ENCODE results near the gene PC.

PC gene

DNA sequence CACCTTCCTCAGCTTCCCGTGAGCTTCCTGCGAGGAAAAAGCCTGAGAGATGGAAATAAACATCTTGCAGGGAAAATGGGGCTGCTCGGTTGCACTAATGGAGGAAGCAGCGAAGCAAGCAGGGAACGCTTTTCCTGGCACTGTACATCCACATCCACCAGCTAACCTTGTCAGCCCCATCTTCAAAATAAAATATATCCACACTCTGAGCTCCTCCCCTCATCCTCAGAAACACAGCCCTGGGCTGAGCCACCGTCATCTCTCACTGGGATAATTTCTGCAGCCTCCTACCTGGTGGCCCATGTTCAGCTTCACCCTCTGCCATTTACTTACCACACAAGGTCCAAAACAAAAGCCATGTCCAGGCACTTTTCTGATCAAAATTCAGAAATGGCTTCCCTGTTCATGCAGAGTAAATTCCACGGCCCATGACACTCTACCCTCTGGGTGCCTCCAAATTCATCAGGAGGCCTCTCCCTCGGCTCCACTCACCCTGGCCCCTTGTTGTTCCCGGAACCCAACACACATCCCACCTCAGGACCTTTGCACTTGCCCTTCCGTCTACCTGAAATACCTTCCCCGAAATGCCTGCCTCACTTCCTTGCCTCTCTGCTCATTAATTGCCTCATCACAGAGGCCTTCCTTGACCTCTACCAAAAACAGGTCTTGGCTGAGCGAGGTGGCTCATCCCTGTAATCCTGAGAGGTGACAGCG is 29.9 kb upstream of the PC start:
- TF ChIP-seq SUZ12 (IDR thresholded peaks at IDR 0.05; ENCODE audit: extremely low read depth, insufficient read depth, insufficient read length) (no peak), ZNF274 (IDR thresholded peaks at IDR 0.05; ENCODE audit: low read depth, low read length) (no peak), YY1 (IDR thresholded peaks at IDR 0.05; ENCODE audit: insufficient read depth, insufficient read length) (no peak)
- H3K27me3 ChIP-seq (ENCODE audit: insufficient read depth, insufficient read length): no peaks in the 10 kb centered on the region
- no peak for DNase-seq (ENCODE audit: low read depth, low spot score)
- H3K9me3 ChIP-seq (ENCODE audit: insufficient read depth, low read length): no peaks in the 10 kb centered on the region
- no peak overlapping the region for H3K4me3 ChIP-seq (ENCODE audit: insufficient read length, low read depth)
- no peak overlapping the region for H3K9ac ChIP-seq (ENCODE audit: insufficient read length, low read depth)
- H3K36me3 ChIP-seq (ENCODE audit: insufficient read depth, insufficient read length, low read length): no peaks in the 10 kb centered on the region
- H3K4me1 ChIP-seq (ENCODE audit: insufficient read depth, insufficient read length): peaks cover 26% of the 10 kb centered on the region

DNA sequence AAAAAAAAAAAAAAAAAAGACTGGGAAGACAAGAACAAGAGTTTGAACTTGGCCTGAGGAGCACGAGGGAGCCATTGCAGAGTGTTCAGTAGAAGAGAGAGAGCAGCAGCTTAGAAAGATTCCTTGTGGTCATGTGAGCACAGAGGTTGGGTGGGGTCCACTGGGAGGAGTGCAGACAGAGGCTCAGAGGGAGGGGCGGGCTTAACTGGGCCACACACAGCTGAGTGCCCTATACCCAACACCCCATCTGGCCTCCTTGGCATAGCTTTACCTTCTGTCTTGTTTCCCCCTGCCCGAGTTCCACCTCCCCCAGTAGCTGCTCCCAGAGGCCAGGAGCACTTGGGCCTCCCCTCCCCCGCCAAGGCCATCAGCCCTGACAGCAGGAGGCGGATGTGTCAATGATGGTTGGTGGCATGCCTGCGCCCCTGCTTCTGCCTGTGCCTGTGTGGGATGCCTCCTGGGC is 29.0 kb upstream of the PC start:
- Histone ChIP-seq H3K4me1 (ENCODE audit: insufficient read depth, insufficient read length) (peaks cover 26% of the 10 kb centered on the region), H3K4me3 (ENCODE audit: insufficient read length, low read depth) (no peak overlapping the region), H3K9ac (ENCODE audit: insufficient read length, low read depth) (no peak overlapping the region), H3K9me3 (ENCODE audit: insufficient read depth, low read length) (no peaks in the 10 kb centered on the region), H3K36me3 (ENCODE audit: insufficient read depth, insufficient read length, low read length) (no peaks in the 10 kb centered on the region), H3K27me3 (ENCODE audit: insufficient read depth, insufficient read length) (no peaks in the 10 kb centered on the region)
- no peak for TF ChIP-seq SUZ12 (IDR thresholded peaks at IDR 0.05; ENCODE audit: extremely low read depth, insufficient read depth, insufficient read length)
- no peak for TF ChIP-seq ZNF274 (IDR thresholded peaks at IDR 0.05; ENCODE audit: low read depth, low read length)
- no peak for TF ChIP-seq YY1 (IDR thresholded peaks at IDR 0.05; ENCODE audit: insufficient read depth, insufficient read length)
- peak; percentile 63 for DNase-seq (ENCODE audit: low read depth, low spot score)

DNA sequence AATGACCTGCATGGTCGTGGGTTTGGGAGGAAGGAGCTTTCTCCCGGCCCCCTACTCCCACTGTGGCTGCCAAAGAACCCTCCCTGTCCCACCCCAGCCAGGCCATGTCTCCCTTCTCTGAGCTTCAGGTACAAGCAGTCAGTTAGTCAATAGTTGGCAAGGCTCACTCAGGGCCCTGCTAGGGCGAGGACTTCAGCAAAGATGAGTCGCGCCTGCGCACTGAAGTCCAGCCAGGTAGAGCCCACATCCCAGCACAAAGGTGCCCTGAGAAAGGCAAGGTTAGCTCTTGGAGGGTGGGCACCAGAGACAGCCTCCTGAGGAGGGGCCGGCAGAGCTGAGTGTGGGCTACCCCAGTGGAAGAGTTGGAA is 28.0 kb upstream of the PC start:
- Histone ChIP-seq H3K4me3 (ENCODE audit: insufficient read length, low read depth) (no peak overlapping the region), H3K9me3 (ENCODE audit: insufficient read depth, low read length) (no peaks in the 10 kb centered on the region), H3K27me3 (ENCODE audit: insufficient read depth, insufficient read length) (no peaks in the 10 kb centered on the region), H3K36me3 (ENCODE audit: insufficient read depth, insufficient read length, low read length) (no peaks in the 10 kb centered on the region), H3K4me1 (ENCODE audit: insufficient read depth, insufficient read length) (peaks cover 26% of the 10 kb centered on the region), H3K9ac (ENCODE audit: insufficient read length, low read depth) (no peak overlapping the region)
- no peak for TF ChIP-seq ZNF274 (IDR thresholded peaks at IDR 0.05; ENCODE audit: low read depth, low read length)
- no peak for TF ChIP-seq YY1 (IDR thresholded peaks at IDR 0.05; ENCODE audit: insufficient read depth, insufficient read length)
- no peak for TF ChIP-seq SUZ12 (IDR thresholded peaks at IDR 0.05; ENCODE audit: extremely low read depth, insufficient read depth, insufficient read length)
- no peak for DNase-seq (ENCODE audit: low read depth, low spot score)

DNA sequence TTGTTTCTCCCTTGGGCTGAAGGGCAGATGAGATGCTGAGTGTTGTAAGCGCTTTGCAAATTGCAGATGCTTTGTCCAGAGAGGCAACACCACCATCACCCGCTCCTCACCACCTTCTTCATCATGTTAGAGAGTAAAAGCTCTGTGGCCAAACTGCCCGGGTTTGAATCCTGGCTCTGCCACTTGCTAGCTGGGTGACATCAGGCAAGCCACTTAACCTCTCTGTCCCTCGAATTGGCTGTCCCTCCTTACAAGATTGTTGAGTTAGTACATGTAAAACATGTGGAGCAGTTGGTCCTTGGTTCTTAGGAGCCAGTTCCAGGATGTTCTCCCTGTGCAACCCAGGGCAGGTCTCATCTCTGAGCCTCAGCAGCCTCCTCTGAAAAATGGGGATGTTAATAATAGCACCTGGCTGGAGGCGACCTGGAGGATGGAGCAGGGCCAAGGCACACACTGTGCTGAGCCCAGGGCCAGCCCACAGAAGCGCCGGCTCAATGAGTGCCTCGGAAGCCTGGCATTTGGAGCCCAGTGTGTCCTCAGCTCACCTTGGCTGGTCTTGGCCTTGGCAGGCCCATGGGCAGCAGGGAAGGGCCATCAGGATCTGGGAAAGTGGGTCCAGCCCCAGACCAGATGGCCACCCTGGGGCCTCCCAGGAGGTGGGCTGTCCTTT is 27.5 kb upstream of the PC start:
- no peaks in the 10 kb centered on the region for H3K27me3 ChIP-seq (ENCODE audit: insufficient read depth, insufficient read length)
- H3K36me3 ChIP-seq (ENCODE audit: insufficient read depth, insufficient read length, low read length): no peaks in the 10 kb centered on the region
- H3K9me3 ChIP-seq (ENCODE audit: insufficient read depth, low read length): no peaks in the 10 kb centered on the region
- H3K4me3 ChIP-seq (ENCODE audit: insufficient read length, low read depth): no peak overlapping the region
- DNase-seq (ENCODE audit: low read depth, low spot score): no peak
- no peak for TF ChIP-seq ZNF274 (IDR thresholded peaks at IDR 0.05; ENCODE audit: low read depth, low read length)
- no peak for TF ChIP-seq SUZ12 (IDR thresholded peaks at IDR 0.05; ENCODE audit: extremely low read depth, insufficient read depth, insufficient read length)
- TF ChIP-seq YY1 (IDR thresholded peaks at IDR 0.05; ENCODE audit: insufficient read depth, insufficient read length): no peak
- H3K9ac ChIP-seq (ENCODE audit: insufficient read length, low read depth): no peak overlapping the region
- H3K4me1 ChIP-seq (ENCODE audit: insufficient read depth, insufficient read length): peaks cover 26% of the 10 kb centered on the region

- no peaks in the 10 kb centered on the region for H3K27me3 ChIP-seq (ENCODE audit: insufficient read depth, insufficient read length)
- H3K9me3 ChIP-seq (ENCODE audit: insufficient read depth, low read length): peaks cover 16% of the 10 kb centered on the region
- H3K4me3 ChIP-seq (ENCODE audit: insufficient read length, low read depth): no peak overlapping the region
- peaks cover 26% of the 10 kb centered on the region for H3K4me1 ChIP-seq (ENCODE audit: insufficient read depth, insufficient read length)
- DNase-seq (ENCODE audit: low read depth, low spot score): no peak
- TF ChIP-seq ZNF274 (IDR thresholded peaks at IDR 0.05; ENCODE audit: low read depth, low read length) (no peak), SUZ12 (IDR thresholded peaks at IDR 0.05; ENCODE audit: extremely low read depth, insufficient read depth, insufficient read length) (no peak), YY1 (IDR thresholded peaks at IDR 0.05; ENCODE audit: insufficient read depth, insufficient read length) (no peak)
- no peaks in the 10 kb centered on the region for H3K36me3 ChIP-seq (ENCODE audit: insufficient read depth, insufficient read length, low read length)
- no peak overlapping the region for H3K9ac ChIP-seq (ENCODE audit: insufficient read length, low read depth)
These were observed 25.2 kb upstream of the PC start for GRCh38 chr11:66983275-66983924.

GRCh38 chr11:66981976-66982578 is 23.9 kb upstream of the PC start:
- H3K27me3 ChIP-seq (ENCODE audit: insufficient read depth, insufficient read length): no peaks in the 10 kb centered on the region
- no peak for DNase-seq (ENCODE audit: low read depth, low spot score)
- TF ChIP-seq YY1 (IDR thresholded peaks at IDR 0.05; ENCODE audit: insufficient read depth, insufficient read length) (no peak), SUZ12 (IDR thresholded peaks at IDR 0.05; ENCODE audit: extremely low read depth, insufficient read depth, insufficient read length) (no peak), ZNF274 (IDR thresholded peaks at IDR 0.05; ENCODE audit: low read depth, low read length) (no peak)
- peaks cover 28% of the 10 kb centered on the region for H3K9me3 ChIP-seq (ENCODE audit: insufficient read depth, low read length)
- no peaks in the 10 kb centered on the region for H3K36me3 ChIP-seq (ENCODE audit: insufficient read depth, insufficient read length, low read length)
- H3K4me1 ChIP-seq (ENCODE audit: insufficient read depth, insufficient read length): peaks cover 18% of the 10 kb centered on the region
- H3K4me3 ChIP-seq (ENCODE audit: insufficient read length, low read depth): no peak overlapping the region
- H3K9ac ChIP-seq (ENCODE audit: insufficient read length, low read depth): no peak overlapping the region
